ENCODE data around the gene DHRS9. TPM values are rescaled to one million over a fixed set of nuclear protein-coding genes. Genes with fewer than 3 reads are reported as not detected.
A peak's percentile ranks its signal among the peaks of the same experiment; 100 is the strongest.

DHRS9 gene
- total and polyA plus RNA-seq, 11 donors, result 0.81 to 30.9 (median 1.9) TPM

- H3K4me3 ChIP-seq, result no peak overlapping the region
- peaks cover 0 to 41% (median 5%) of the 10 kb centered on the region in 12 donors for H3K4me1 ChIP-seq
- TF ChIP-seq CTCF (IDR thresholded peaks at IDR 0.05), result no peak
- TF ChIP-seq POLR2A (IDR thresholded peaks at IDR 0.05), result no peak
- intact Hi-C loops (cut with DNase I), result no loop called here
- DNase-seq, result no peak
- H3K9me3 ChIP-seq, result no peaks in the 10 kb centered on the region
- no peaks in the 10 kb centered on the region for H3K36me3 ChIP-seq
- no peak overlapping the region for H3K27ac ChIP-seq
- ATAC-seq, result no peak
- H3K27me3 ChIP-seq, result no peaks in the 10 kb centered on the region
- WGBS, 4 donors, result 77 to 83% (median 79%) methylated on average over 8 of the region's 8 CpGs
These were observed 22.6 kb downstream of the DHRS9 start for GRCh38 chr2:169091761-169092519.

GRCh38 chr2:169093535-169093934 is 24.2 kb downstream of the DHRS9 start:
- TF ChIP-seq POLR2A (IDR thresholded peaks at IDR 0.05) (no peak), CTCF (IDR thresholded peaks at IDR 0.05) (no peak)
- ATAC-seq (peak in 1 of 4 donors; percentile 44), DNase-seq (peak in 1 of 5 donors; percentile 31)
- Histone ChIP-seq H3K4me3 (no peak overlapping the region), H3K27ac (no peak overlapping the region), H3K9me3 (no peaks in the 10 kb centered on the region), H3K36me3 (no peaks in the 10 kb centered on the region), H3K4me1 (peaks cover 0 to 41% (median 5%) of the 10 kb centered on the region in 12 donors), H3K27me3 (no peaks in the 10 kb centered on the region)
- intact Hi-C loops (cut with DNase I), result no loop called here
- 26 to 48% (median 40%) methylated on average over 2 of the region's 2 CpGs for WGBS, 4 donors

- Histone ChIP-seq H3K9me3 (no peaks in the 10 kb centered on the region), H3K27me3 (no peaks in the 10 kb centered on the region), H3K27ac (no peak overlapping the region), H3K36me3 (no peaks in the 10 kb centered on the region), H3K4me1 (peaks cover 0 to 39% (median 5%) of the 10 kb centered on the region in 12 donors), H3K4me3 (no peak overlapping the region)
- WGBS, 4 donors, result 81 to 96% (median 95%) methylated on average over 1 of the region's 1 CpG
- TF ChIP-seq POLR2A (IDR thresholded peaks at IDR 0.05) (no peak), CTCF (IDR thresholded peaks at IDR 0.05) (no peak)
- intact Hi-C loops (cut with DNase I), result no loop called here
- ATAC-seq (no peak), DNase-seq (no peak)
These were observed 25.3 kb downstream of the DHRS9 start for GRCh38 chr2:169094676-169095075.

GRCh38 chr2:169095621-169096105 is 26.3 kb downstream of the DHRS9 start:
- no peaks in the 10 kb centered on the region for H3K27me3 ChIP-seq
- ATAC-seq, result peak in 1 of 4 donors; percentile 50
- TF ChIP-seq POLR2A (IDR thresholded peaks at IDR 0.05) (no peak), CTCF (IDR thresholded peaks at IDR 0.05) (no peak)
- intact Hi-C loops (cut with DNase I), result no loop called here
- peaks cover 0 to 35% (median 5%) of the 10 kb centered on the region in 12 donors for H3K4me1 ChIP-seq
- 71 to 78% (median 72%) methylated on average over 5 of the region's 5 CpGs for WGBS, 4 donors
- peak overlapping the region in 3 of 12 donors; percentile 19 to 50 (median 45) for H3K27ac ChIP-seq
- no peak overlapping the region for H3K4me3 ChIP-seq
- no peak for DNase-seq
- no peaks in the 10 kb centered on the region for H3K36me3 ChIP-seq
- no peaks in the 10 kb centered on the region for H3K9me3 ChIP-seq
